C4-2B (cell line): ENCODE measurements around the gene OPN5.

ENCODE experiments used
- ZFX ChIP-seq: fragments of 450-650 bp; IDR thresholded peaks from 2 replicates; pipeline ENCODE4 v1.6.1; 2017
- TF ChIP-seq, protein P1 (sequence below): fragments of 450-650 bp; conservative IDR thresholded peaks from 2 replicates; pipeline ENCODE4 v1.5.1; 2017; ENCODE audit warnings: mild to moderate bottlenecking

DNA sequence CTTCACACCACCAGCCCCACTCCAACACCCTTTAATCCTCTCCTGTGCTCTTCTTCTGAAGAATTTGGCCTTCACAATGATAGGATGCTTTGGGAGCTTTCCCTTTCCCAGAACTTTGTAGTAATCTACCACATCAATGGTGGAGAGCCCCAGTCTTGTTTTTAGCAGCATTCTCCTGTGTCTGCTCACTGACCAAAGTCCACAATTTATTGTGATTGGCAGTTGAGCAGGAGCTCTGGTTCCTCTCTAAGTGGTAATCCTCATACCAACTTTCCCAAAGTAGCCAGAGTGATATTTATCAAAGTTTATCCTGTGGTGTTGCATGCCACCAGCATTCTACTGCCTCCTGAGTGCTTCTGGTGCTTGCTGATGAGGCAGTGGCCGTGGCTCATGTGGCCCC is 29.0 kb upstream of the OPN5 start:
- TF ChIP-seq, protein P1, sequence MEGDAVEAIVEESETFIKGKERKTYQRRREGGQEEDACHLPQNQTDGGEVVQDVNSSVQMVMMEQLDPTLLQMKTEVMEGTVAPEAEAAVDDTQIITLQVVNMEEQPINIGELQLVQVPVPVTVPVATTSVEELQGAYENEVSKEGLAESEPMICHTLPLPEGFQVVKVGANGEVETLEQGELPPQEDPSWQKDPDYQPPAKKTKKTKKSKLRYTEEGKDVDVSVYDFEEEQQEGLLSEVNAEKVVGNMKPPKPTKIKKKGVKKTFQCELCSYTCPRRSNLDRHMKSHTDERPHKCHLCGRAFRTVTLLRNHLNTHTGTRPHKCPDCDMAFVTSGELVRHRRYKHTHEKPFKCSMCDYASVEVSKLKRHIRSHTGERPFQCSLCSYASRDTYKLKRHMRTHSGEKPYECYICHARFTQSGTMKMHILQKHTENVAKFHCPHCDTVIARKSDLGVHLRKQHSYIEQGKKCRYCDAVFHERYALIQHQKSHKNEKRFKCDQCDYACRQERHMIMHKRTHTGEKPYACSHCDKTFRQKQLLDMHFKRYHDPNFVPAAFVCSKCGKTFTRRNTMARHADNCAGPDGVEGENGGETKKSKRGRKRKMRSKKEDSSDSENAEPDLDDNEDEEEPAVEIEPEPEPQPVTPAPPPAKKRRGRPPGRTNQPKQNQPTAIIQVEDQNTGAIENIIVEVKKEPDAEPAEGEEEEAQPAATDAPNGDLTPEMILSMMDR = no peak
- no peak for TF ChIP-seq ZFX
